ENCODE results near the gene RAPGEF5.

The RAPGEF5 gene, protein sequence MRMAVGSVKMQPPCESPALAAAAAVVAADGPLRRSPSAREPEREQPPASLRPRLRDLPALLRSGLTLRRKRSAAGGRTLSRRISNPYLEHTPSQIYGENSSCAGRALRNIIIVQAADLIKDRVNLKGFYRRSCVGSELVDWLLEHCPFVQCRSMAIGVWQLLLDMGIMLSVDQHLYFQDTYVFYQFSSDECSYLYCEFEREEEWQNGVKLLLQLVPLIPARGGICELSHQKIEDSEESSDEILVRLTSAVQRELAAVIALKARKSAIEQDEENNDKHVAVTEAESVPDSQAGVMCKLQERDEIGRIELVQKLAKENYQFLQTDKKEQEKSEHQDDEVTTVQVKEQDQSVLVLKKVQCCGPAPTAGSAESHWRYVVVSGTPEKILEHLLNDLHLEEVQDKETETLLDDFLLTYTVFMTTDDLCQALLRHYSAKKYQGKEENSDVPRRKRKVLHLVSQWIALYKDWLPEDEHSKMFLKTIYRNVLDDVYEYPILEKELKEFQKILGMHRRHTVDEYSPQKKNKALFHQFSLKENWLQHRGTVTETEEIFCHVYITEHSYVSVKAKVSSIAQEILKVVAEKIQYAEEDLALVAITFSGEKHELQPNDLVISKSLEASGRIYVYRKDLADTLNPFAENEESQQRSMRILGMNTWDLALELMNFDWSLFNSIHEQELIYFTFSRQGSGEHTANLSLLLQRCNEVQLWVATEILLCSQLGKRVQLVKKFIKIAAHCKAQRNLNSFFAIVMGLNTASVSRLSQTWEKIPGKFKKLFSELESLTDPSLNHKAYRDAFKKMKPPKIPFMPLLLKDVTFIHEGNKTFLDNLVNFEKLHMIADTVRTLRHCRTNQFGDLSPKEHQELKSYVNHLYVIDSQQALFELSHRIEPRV

DNA sequence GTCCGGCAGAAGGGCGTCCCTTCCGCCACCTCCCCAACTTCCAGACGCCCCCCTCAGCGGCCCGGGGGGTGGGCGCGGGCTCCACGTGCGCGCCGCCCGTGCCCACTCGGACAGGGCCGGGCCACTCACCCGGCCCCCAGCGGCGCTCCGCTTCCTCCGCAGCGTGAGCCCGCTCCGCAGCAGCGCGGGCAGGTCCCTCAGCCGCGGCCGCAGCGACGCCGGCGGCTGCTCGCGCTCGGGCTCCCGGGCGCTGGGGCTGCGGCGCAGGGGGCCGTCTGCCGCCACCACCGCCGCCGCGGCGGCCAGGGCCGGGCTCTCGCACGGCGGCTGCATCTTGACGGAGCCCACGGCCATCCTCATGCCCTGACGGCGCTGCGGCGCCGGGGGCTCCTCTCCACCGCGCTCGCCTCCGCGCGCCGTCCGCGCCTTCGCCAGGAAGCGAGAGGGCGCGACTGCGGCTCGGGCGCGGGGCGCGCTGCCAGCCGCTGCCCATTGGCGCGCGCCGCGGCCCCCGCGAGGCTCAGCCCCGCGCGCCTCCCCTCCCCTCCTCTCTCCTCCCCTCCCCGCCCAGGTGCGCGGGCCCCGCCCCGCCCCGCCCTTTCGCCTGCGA is at the start of gene RAPGEF5:
TSS of gene RAPGEF5 (minus strand) at position 454 of the 610 bp plus-strand sequence. CDS start at position 360, 94 bp downstream.
- ChIA-PET POLR2A (no interaction called here), CTCF (interaction anchor here (1.3 kb wide), 1 partner anchor 11 kb away, joined by 3 read pairs; no protein-coding TSS in a partner anchor)
- DNase-seq (ENCODE audit: extremely low spot score), result peak; percentile 72
- TF ChIP-seq, protein P1, sequence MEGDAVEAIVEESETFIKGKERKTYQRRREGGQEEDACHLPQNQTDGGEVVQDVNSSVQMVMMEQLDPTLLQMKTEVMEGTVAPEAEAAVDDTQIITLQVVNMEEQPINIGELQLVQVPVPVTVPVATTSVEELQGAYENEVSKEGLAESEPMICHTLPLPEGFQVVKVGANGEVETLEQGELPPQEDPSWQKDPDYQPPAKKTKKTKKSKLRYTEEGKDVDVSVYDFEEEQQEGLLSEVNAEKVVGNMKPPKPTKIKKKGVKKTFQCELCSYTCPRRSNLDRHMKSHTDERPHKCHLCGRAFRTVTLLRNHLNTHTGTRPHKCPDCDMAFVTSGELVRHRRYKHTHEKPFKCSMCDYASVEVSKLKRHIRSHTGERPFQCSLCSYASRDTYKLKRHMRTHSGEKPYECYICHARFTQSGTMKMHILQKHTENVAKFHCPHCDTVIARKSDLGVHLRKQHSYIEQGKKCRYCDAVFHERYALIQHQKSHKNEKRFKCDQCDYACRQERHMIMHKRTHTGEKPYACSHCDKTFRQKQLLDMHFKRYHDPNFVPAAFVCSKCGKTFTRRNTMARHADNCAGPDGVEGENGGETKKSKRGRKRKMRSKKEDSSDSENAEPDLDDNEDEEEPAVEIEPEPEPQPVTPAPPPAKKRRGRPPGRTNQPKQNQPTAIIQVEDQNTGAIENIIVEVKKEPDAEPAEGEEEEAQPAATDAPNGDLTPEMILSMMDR (IDR thresholded peaks at IDR 0.05; ENCODE audit: control extremely low read depth, extremely low read depth, low read depth, missing control alignments), result no peak

DNA sequence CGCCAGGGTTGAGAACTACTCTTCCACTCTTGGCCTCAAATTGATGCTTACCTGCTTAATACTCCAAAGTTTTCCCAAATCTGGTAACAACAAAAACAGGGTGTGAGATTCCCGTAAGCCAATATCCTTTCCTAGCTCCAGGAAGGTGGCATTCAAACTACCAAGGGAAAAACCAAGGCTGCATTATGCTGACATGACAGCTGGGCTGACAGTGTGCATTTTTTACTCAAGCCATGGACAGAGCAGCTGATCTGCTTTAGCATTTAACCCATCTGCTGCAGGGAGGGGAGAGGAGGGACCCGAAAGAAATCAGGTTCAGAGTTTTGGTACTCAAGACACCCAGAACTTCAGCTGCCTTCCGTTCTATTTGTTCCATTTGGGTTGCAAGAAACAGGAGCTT is 49.8 kb upstream of the RAPGEF5 start:
- ChIA-PET CTCF (no interaction called here), POLR2A (no interaction called here)
- TF ChIP-seq, protein P1 (IDR thresholded peaks at IDR 0.05; ENCODE audit: control extremely low read depth, extremely low read depth, low read depth, missing control alignments), result no peak
- DNase-seq (ENCODE audit: extremely low spot score), result no peak

DNA sequence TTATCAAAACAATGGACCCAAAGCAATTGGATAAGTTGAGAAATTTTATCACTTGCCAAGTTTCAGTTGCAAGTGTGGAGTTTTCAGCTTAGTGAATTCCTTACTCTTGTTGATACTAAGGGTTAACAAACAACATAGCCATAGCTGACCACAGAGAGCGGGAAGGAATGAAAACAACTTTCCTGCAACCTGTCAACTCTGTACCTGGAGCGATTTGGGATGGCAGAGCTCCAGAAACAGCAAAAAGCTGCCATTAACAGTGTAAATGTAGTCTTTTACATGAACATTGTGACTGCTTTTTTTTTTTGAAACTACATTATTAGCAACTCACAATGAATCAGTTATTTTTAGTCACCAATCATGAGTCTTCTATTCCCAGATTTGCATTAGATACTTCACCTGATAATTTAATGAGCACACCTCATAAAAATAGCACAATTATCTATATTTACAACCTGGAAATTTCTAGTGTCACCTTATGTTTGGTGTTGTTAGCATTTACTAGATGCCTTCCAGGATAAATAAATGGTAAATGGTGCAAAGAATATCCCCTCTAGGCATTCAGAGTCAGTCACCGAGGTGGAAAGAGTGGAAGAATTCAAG is 47.6 kb upstream of the RAPGEF5 start:
- ChIA-PET CTCF (no interaction called here), POLR2A (no interaction called here)

DNA sequence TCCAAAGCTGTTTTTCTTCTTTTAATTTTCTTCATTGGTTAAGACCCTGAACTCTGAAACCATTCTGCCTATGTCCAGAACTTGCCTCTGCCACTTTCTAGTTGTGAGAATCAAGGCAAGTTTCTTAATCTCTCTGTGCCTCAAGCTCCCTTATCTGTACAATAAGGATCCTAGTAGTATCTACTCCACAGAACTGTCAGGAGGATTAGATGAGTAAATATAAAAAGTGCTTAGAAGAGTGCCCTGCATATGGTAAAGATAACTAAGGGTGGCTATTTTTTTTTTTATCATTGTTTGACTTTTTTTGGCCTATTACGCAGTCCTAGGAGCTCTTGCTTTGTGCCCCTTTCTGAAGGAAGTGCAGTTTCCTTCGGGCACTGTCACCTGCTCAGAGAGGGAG is 46.4 kb upstream of the RAPGEF5 start:
- no peak for DNase-seq (ENCODE audit: extremely low spot score)
- POLR2A ChIA-PET, result no interaction called here
- TF ChIP-seq, protein P1 (IDR thresholded peaks at IDR 0.05; ENCODE audit: control extremely low read depth, extremely low read depth, low read depth, missing control alignments), result no peak
- CTCF ChIA-PET, result no interaction called here

More for the DNA sequence above, 47.6 kb upstream of the RAPGEF5 start:
- DNase-seq (ENCODE audit: extremely low spot score), result no peak
- TF ChIP-seq, protein P1 (IDR thresholded peaks at IDR 0.05; ENCODE audit: control extremely low read depth, extremely low read depth, low read depth, missing control alignments), result no peak

DNA sequence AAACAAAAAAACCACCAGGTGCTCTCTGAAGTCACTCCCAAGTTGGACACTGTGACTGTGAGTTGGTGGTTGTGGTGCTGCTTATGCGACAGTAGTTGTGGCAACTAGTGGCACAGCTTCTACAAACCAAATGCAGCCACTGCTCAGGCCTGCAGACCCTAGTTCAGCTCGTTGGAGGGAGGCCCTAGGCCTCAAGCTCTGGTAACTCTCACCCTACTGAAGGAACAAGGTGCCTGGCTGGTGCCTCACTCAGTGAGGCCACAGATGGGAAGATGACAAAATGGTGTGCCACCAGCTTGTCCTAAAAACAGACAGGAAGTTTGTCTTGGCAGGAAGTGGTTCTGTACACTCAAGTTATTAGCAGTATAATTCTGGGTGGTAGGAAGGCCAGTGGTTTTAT is 45.3 kb upstream of the RAPGEF5 start:
- no peak for DNase-seq (ENCODE audit: extremely low spot score)
- ChIA-PET POLR2A (no interaction called here), CTCF (interaction anchor here (1.5 kb wide), 1 partner anchor 38 kb away, joined by 4 read pairs; no protein-coding TSS in a partner anchor)
- TF ChIP-seq, protein P1 (IDR thresholded peaks at IDR 0.05; ENCODE audit: control extremely low read depth, extremely low read depth, low read depth, missing control alignments), result no peak
